Activated CD4-positive, alpha-beta T cell treated with anti-CD3 and anti-CD28 coated beads for 36 hours (primary cell): Measurements from ENCODE around the gene CDK7. TPM values are rescaled to one million over a fixed set of nuclear protein-coding genes. Genes with fewer than 3 reads are reported as not detected.
"Not testable (repeated sequence)": the region's sequence is repeated elsewhere in the genome, so short reads cannot be mapped to it uniquely, and the experiment has no call there.

Experiments
- ATAC-seq: fragments of 200-7000 bp; cut with Tn5 transposase; one replicate; pipeline ENCODE4 v1.10.0; 2021; ENCODE audit warnings: mild to moderate bottlenecking, moderate library complexity
- CTCF ChIA-PET: fragments of 350-600 bp; sonication (Branson Sonifier 250); formaldehyde crosslinking; loops from one replicate; lab custom pipeline; 2021; ENCODE audit warnings: antibody characterized with exemption; lab: Charles Lee
- POLR2A ChIA-PET: fragments of 350-600 bp; sonication (Branson Sonifier 250); formaldehyde crosslinking; loops from one replicate; lab custom pipeline; 2021; ENCODE audit warnings: antibody characterized with exemption, inconsistent platforms; lab: Charles Lee
- DNase-seq: peaks from one replicate; pipeline ENCODE4 v3.0.0-alpha.2; 2020
- H3K27ac Mint-ChIP-seq: one replicate; pipeline ENCODE4 v1.8.0; 2021; ENCODE audit warnings: mixed read lengths
- H3K27me3 Mint-ChIP-seq: one replicate; pipeline ENCODE4 v1.8.0; 2021; ENCODE audit warnings: mixed read lengths
- H3K36me3 Mint-ChIP-seq: one replicate; pipeline ENCODE4 v1.8.0; 2021; ENCODE audit warnings: low read depth, mixed read lengths
- H3K4me1 Mint-ChIP-seq: one replicate; pipeline ENCODE4 v1.8.0; 2021; ENCODE audit warnings: mixed read lengths
- H3K4me3 Mint-ChIP-seq: one replicate; pipeline ENCODE4 v1.8.0; 2021; ENCODE audit warnings: mild to moderate bottlenecking, moderate library complexity, mixed read lengths
- H3K9me3 Mint-ChIP-seq: one replicate; pipeline ENCODE4 v1.8.0; 2021; ENCODE audit warnings: low read depth, mixed read lengths
- intact Hi-C, 2 experiments: fragments of 100-400 bp; cut with DNase I in 1 of 2; cut with micrococcal nuclease in 1 of 2; formaldehyde crosslinking; loops; one replicate each; pipeline versions ENCODE4 v1.14.2 to v1.15.1; 2022 to 2024; cut with DNase I, micrococcal nuclease
- total RNA-seq, 2 experiments: library from RNA; stranded (reverse); gene quantifications; one replicate each; pipeline ENCODE4 v1.2.3, GENCODE V29; 2021

Gene CDK7
- total RNA-seq, 2 experiments from 2014 or later: 47.0 to 47.8 TPM

DNA sequence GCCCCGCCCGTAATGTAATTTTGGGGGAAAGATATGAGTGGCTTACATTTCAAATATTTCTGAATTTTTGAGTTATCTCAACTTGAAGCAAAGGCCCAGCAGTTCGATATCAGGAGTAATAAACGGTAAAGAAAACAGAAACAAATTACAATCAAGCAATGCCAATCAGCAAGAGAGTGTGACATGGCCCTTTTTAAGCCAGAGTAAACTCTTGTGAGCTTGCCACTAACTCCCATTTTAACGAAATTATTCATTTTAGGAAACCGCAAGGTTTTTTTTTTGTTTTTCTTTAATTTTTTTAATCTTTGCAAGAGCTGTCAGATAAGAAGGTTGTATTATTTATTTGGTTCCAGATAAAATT, 17.6 kb upstream of the CDK7 start:
- intact Hi-C loops: loop anchor here (1.0 kb wide), 6 partner anchors 17 to 152 kb away; partner anchors contain the start of genes CDK7 (in 2 of the 2), CENPH (in 2 of the 2), AK6 (in 1 of the 2) and CCDC125 (in 1 of the 2)
- peaks cover 11% of the 10 kb centered on the region for H3K36me3 Mint-ChIP-seq
- H3K27me3 Mint-ChIP-seq: no peaks in the 10 kb centered on the region
- H3K9me3 Mint-ChIP-seq: no peaks in the 10 kb centered on the region
- ChIA-PET CTCF (no interaction called here), POLR2A (interaction anchor here (0.6 to 1.2 kb wide), 6 partner anchors 18 to 124 kb away, joined by 3 to 6 read pairs (median 4); partner anchors contain the start of genes CDK7, CENPH and SLC30A5)
- peak overlapping the region; percentile 91 for H3K4me3 Mint-ChIP-seq
- H3K4me1 Mint-ChIP-seq: peaks cover 18% of the 10 kb centered on the region
- DNase-seq (no peak), ATAC-seq (no peak)
- peak overlapping the region; percentile 95 for H3K27ac Mint-ChIP-seq

DNA sequence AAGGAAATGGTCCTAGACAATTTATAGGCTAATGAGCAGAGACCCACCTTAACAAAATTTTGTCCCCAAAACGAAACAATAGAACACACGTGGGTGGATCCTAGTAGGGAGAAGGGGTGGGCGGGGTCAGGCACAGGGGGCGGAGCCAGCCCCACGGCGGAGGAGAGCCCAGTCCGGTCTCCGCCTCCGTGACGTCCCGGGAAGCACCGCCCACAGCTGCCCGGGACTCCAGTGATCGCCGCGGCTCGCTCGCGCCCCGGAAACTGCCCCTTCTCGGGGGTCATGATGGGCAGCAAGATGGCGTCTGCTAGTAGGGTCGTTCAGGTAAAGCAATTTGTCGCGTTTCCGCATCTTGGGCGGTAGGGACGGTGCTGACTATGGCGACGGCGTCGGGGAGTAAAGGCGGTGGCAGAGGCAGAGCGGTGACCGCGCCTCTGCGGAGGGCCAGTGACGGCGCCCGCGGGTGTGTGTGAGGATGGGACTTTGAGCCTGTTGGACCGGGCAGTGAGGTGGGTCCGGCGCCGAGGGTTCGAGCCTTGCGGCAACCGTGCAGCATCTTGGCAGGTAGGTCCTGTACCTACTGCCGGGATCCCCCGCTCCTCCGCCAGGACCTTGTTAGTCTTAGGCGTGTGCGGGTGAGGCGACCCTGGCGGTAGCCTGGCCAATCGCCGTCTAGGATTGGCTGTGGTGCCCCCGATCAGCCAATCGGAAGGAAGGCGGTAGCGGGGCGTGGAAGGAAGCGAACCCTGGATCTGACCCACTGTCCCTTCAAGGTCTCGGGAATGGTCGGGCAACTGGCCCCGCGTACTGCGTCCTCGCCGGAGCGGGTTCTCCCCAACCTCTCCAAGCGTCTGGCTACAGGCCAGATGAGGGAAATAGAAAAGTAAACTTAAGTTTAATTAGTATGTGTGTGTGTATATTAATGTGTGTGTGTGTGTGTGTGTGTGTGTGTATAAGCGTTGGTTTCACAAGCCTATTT, 16.8 kb upstream of the CDK7 start:
- peaks cover 11% of the 10 kb centered on the region for H3K36me3 Mint-ChIP-seq

DNA sequence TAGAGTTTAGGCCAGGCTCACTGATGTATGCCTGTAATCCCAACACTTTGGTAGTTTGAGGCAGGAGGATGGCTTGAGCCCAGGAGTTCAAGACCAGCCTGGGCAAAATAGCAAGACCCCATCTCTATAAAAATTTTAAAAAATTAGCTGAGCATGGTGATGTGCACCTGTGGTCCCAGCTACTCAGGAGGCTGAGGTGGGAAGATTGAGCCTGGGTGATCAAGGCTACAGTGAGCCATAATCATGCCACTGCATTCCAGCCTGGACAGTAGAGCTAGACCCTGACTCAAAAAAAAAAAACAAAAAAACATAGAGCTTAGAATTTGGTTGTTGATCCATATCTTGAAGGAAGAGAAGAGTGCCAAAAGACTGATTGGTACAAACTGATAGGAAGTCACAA, 14.7 kb upstream of the CDK7 start:
- peaks cover 5% of the 10 kb centered on the region for H3K36me3 Mint-ChIP-seq
- no peaks in the 10 kb centered on the region for H3K9me3 Mint-ChIP-seq
- POLR2A ChIA-PET: no interaction called here
- peaks cover 18% of the 10 kb centered on the region for H3K4me1 Mint-ChIP-seq
- ATAC-seq (no peak), DNase-seq (no peak)
- H3K27me3 Mint-ChIP-seq: no peaks in the 10 kb centered on the region
- intact Hi-C loops: no loop called here
- H3K27ac Mint-ChIP-seq: no peak overlapping the region
- H3K4me3 Mint-ChIP-seq: no peak overlapping the region
- CTCF ChIA-PET: no interaction called here

More for the DNA sequence above, 16.8 kb upstream of the CDK7 start:
- ChIA-PET POLR2A (interaction anchor here (0.6 to 1.2 kb wide), 7 partner anchors 16 to 124 kb away, joined by 3 to 6 read pairs (median 4); partner anchors contain the start of genes CDK7, CENPH and SLC30A5), CTCF (interaction anchor here (1.0 kb wide), 1 partner anchor 16 kb away, joined by 5 read pairs; the partner anchor contains the start of gene CDK7)
- Mint-ChIP-seq H3K4me1 (peaks cover 18% of the 10 kb centered on the region), H3K9me3 (no peaks in the 10 kb centered on the region), H3K27me3 (no peaks in the 10 kb centered on the region), H3K4me3 (peak overlapping the region; percentile 91), H3K27ac (peak overlapping the region; percentile 95)
- ATAC-seq (peak; percentile 93), DNase-seq (peak; percentile 97)
- intact Hi-C loops: loop anchor here (1.0 kb wide), 6 partner anchors 16 to 151 kb away; partner anchors contain the start of genes CDK7 (in 2 of the 2), CENPH (in 2 of the 2), AK6 (in 1 of the 2) and CCDC125 (in 1 of the 2)

DNA sequence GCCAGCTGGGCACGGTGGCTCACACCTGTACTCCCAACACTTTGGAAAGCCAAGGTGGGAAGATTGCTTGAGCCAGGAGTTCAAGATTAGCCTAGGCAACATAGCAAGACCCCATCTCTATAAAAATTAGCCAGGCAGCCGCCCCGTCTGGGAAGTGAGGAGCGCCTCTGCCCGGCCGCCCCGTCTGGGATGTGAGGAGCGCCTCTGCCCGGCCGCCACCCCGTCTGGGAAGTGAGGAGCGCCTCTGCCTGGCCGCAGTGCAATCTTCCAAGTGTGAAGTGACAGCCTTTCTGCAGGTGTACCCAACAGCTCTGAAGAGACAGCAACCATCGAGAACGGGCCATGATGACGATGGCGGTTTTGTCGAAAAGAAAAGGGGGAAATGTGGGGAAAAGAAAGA, 14.3 kb upstream of the CDK7 start:
- DNase-seq, H3K27ac Mint-ChIP-seq, H3K9me3 Mint-ChIP-seq, intact Hi-C loops, CTCF ChIA-PET, H3K36me3 Mint-ChIP-seq, POLR2A ChIA-PET, ATAC-seq, H3K27me3 Mint-ChIP-seq, H3K4me3 Mint-ChIP-seq: not testable (repeated sequence)
- H3K4me1 Mint-ChIP-seq: peaks cover 18% of the 10 kb centered on the region

DNA sequence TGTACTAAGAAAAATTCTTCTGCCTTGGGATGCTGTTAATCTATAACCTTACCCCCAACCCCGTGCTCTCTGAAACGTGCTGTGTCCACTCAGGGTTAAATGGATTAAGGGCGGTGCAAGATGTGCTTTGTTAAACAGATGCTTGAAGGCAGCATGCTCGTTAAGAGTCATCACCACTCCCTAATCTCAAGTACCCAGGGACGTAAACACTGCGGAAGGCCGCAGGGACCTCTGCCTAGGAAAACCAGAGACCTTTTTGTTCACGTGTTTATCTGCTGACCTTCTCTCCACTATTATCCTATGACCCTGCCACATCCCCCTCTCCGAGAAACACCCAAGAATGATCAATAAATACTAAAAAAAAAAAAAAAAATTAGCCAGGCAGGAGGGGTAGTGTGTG, 13.9 kb upstream of the CDK7 start:
- POLR2A ChIA-PET, intact Hi-C loops, CTCF ChIA-PET, H3K9me3 Mint-ChIP-seq, H3K27me3 Mint-ChIP-seq, H3K4me3 Mint-ChIP-seq, H3K27ac Mint-ChIP-seq, ATAC-seq, H3K36me3 Mint-ChIP-seq, DNase-seq: not testable (repeated sequence)
- H3K4me1 Mint-ChIP-seq: peaks cover 18% of the 10 kb centered on the region

DNA sequence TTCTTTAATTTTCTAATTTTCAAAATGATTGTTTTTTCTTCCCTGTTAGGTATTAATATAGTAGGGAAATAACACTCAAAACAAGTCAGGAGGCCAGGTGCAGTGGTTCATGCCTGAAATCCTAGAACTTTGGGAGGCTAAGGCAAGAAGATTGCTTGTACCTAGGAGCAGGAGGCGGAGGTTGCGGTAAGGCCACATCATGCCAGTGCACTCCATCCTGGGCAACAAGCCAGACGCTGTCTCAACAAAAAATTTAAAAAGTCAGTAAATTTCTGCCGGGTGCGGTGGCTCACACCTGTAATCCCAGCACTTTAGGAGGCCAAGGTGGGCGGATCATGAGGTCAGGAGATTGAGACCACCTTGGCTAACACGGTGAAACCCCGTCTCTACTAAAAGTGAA, 10.2 kb upstream of the CDK7 start:
- H3K4me1 Mint-ChIP-seq: no peaks in the 10 kb centered on the region
- ChIA-PET CTCF (no interaction called here), POLR2A (no interaction called here)
- peaks cover 4% of the 10 kb centered on the region for H3K36me3 Mint-ChIP-seq
- H3K9me3 Mint-ChIP-seq: no peaks in the 10 kb centered on the region
- no peaks in the 10 kb centered on the region for H3K27me3 Mint-ChIP-seq
- no peak overlapping the region for H3K27ac Mint-ChIP-seq
- DNase-seq (no peak), ATAC-seq (no peak)
- intact Hi-C loops: no loop called here
- H3K4me3 Mint-ChIP-seq: no peak overlapping the region

DNA sequence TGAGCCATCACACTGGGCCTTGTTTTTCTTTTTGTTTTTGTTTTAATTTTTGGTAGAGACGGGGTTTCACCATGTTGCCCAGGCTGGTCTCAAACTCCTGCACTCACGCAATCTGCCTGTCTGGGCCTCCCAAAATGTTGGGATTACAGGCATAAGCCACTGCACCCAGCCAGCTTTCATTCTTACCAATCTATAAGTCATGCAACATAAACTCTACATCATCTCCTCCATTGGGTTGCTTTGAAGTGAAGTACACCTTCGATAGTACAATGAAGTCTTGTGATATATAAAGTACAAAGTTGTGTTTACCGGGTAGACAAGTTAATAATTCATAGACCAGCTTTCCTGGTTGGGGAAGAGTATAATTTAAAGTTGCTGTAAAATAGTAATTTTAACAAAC, 8.8 kb upstream of the CDK7 start:
- ChIA-PET CTCF (no interaction called here), POLR2A (no interaction called here)
- no peak for DNase-seq
- Mint-ChIP-seq H3K4me1 (no peaks in the 10 kb centered on the region), H3K36me3 (no peaks in the 10 kb centered on the region), H3K9me3 (no peaks in the 10 kb centered on the region), H3K27ac (no peak overlapping the region), H3K27me3 (no peaks in the 10 kb centered on the region), H3K4me3 (no peak overlapping the region)
- intact Hi-C loops: no loop called here
- no peak for ATAC-seq

DNA sequence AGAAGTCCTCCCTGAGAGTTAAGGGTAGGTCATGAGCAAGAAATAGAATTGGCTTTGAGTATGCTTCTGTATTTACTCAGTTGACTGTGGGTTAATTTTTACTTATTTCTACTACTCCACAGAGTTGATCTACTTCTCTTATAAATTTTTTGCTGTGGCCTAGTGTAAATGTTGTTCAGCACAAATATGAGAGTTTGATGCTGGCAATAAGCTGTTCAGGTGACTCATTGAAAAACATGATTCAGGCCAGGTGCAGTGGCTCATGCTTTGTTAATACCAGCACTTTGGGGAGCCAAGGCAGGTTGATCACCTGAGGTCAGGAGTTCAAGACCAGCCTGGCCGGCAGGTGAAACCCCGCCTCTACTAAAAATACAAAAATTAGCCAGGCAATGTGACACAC, 4.5 kb upstream of the CDK7 start:
- H3K27ac Mint-ChIP-seq: no peak overlapping the region
- no peaks in the 10 kb centered on the region for H3K27me3 Mint-ChIP-seq
- H3K9me3 Mint-ChIP-seq: no peaks in the 10 kb centered on the region
- no peak for DNase-seq
- no peak for ATAC-seq
- no peaks in the 10 kb centered on the region for H3K36me3 Mint-ChIP-seq
- ChIA-PET CTCF (no interaction called here), POLR2A (no interaction called here)
- no peak overlapping the region for H3K4me3 Mint-ChIP-seq
- H3K4me1 Mint-ChIP-seq: peaks cover 5% of the 10 kb centered on the region
- intact Hi-C loops: loop anchor here (5.0 to 10.0 kb wide), 2 partner anchors 105 to 188 kb away; partner anchors contain the start of gene CCDC125 (in 1 of the 2)

DNA sequence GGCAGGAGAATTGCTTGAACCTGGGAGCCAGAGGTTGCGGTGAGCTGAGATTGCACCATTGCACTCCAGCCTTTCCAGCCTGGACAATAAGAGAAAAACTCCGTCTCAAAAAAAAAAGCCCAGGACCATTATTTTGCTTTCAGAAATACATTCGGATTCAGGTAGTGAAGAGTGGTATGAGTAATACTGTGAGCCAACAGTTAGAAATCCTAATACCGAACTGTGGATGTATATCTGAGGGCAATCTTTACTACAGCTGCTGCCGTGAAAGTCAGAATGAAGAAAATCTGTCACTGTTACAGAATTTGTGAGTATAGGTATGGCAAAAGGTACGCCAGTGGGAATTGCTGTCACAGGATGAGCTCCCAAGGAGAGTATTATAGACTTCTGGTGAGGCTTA, 3.4 kb upstream of the CDK7 start:
- Mint-ChIP-seq H3K4me3 (no peak overlapping the region), H3K36me3 (peaks cover under 1% of the 10 kb centered on the region), H3K27ac (no peak overlapping the region), H3K4me1 (peaks cover 11% of the 10 kb centered on the region), H3K27me3 (no peaks in the 10 kb centered on the region), H3K9me3 (no peaks in the 10 kb centered on the region)
- intact Hi-C loops: loop anchor here (5.0 to 10.0 kb wide), 2 partner anchors 104 to 189 kb away; partner anchors contain the start of gene CCDC125 (in 1 of the 2)
- DNase-seq (no peak), ATAC-seq (no peak)
- CTCF ChIA-PET: no interaction called here
- POLR2A ChIA-PET: interaction anchor here (0.7 kb wide), 1 partner anchor 9 kb away, joined by 4 read pairs; no protein-coding TSS in a partner anchor

DNA sequence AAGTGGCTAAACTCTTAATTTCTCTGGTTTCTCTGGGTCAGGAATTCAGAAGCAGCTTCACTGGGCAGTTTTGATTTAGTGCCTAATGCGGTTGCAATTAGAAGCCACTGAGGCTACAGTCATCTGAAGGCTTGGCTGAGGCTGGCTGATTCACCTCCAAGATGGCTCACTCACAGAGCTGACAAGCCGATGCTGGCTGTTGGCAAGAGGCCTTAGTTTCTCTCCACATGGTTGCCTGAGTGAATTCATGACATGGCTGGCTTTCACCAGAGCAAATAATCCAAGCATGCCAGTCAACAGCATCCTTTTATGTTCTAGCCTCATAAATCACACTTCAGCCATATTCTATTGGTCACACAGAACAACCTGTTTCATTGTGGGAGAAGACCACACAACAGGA, 2.8 kb upstream of the CDK7 start:
- ATAC-seq (no peak), DNase-seq (no peak)
- Mint-ChIP-seq H3K4me1 (peaks cover 13% of the 10 kb centered on the region), H3K27ac (no peak overlapping the region), H3K4me3 (no peak overlapping the region), H3K27me3 (no peaks in the 10 kb centered on the region), H3K9me3 (no peaks in the 10 kb centered on the region), H3K36me3 (peaks cover 2% of the 10 kb centered on the region)
- ChIA-PET CTCF (no interaction called here), POLR2A (interaction anchor here (0.7 kb wide), 1 partner anchor 10 kb away, joined by 4 read pairs; no protein-coding TSS in a partner anchor)
- intact Hi-C loops: loop anchor here (5.0 to 10.0 kb wide), 2 partner anchors 103 to 190 kb away; partner anchors contain the start of gene CCDC125 (in 1 of the 2)

DNA sequence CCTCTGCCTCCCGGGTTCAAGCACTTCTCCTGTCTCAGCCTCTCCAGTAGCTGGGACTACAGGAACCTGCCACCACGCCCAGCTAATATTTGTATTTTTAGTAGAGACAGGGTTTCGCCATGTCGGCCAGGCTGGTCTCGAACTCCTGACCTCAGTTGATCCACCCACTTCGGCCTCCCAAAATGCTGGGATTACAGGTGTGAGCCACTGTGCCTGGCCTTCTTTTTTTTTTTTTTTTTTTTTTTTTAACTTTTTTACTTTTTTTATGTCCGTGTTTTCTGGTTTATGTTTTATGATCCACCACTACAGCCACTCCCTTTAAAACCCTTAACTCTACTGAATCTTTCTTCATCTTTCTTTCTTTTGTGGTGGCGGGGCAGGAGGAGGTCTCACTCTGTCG, 2.0 kb downstream of the CDK7 start:
- intact Hi-C loops: loop anchor here in 1 of 2 experiments (10.0 kb wide), 1 partner anchor 98 kb away; the partner anchor contains the start of gene CCDC125
- H3K4me1 Mint-ChIP-seq: peaks cover 43% of the 10 kb centered on the region
- POLR2A ChIA-PET, ATAC-seq, DNase-seq, H3K9me3 Mint-ChIP-seq, H3K27me3 Mint-ChIP-seq: not testable (repeated sequence)
- CTCF ChIA-PET: interaction anchor here (0.7 to 2.7 kb wide), 2 partner anchors 98 to 143 kb away, joined by 3 to 9 read pairs; partner anchors contain the start of gene SLC30A5
- peak overlapping the region; percentile 52 for H3K4me3 Mint-ChIP-seq
- peaks cover 34% of the 10 kb centered on the region for H3K36me3 Mint-ChIP-seq
- H3K27ac Mint-ChIP-seq: peak overlapping the region; percentile 64
